Mucosa of stomach (tissue), 1 donor: ENCODE results near the gene MT1E.

Experiments used
- H3K27me3 ChIP-seq: one replicate; pipeline ENCODE4 v1.7.0; 2013; ENCODE audit warnings: mild to moderate bottlenecking, low read length; ENCODE audit not compliant: control insufficient read depth, insufficient read depth
- H3K36me3 ChIP-seq: one replicate; pipeline ENCODE4 v1.7.0; 2013; ENCODE audit warnings: low read length; ENCODE audit not compliant: control insufficient read depth, insufficient read depth
- H3K4me1 ChIP-seq: one replicate; pipeline ENCODE4 v1.7.0; 2013; ENCODE audit warnings: mild to moderate bottlenecking, low read length; ENCODE audit not compliant: control insufficient read depth, insufficient read depth
- H3K4me3 ChIP-seq: one replicate; pipeline ENCODE4 v1.7.0; 2013; ENCODE audit warnings: low read length
- H3K9ac ChIP-seq: one replicate; pipeline ENCODE4 v1.7.0; 2013; ENCODE audit warnings: mild to moderate bottlenecking, low read length, moderate library complexity
- H3K9me3 ChIP-seq: one replicate; pipeline ENCODE4 v1.7.0; 2013; ENCODE audit warnings: mild to moderate bottlenecking, low read length, moderate library complexity; ENCODE audit not compliant: control insufficient read depth
- donor health status: Pancreatic carcinoma.

The MT1E gene

GRCh38 chr16:56631832-56632155 lies 6.2 kb downstream of the MT1E start:
- H3K4me3 ChIP-seq: peak overlapping the region; percentile 25
- H3K36me3 ChIP-seq: no peaks in the 10 kb centered on the region
- no peaks in the 10 kb centered on the region for H3K9me3 ChIP-seq
- peak overlapping the region; percentile 78 for H3K9ac ChIP-seq
- H3K27me3 ChIP-seq: peaks cover 50% of the 10 kb centered on the region
- peaks cover 29% of the 10 kb centered on the region for H3K4me1 ChIP-seq

GRCh38 chr16:56632156-56632847 lies 6.7 kb downstream of the MT1E start, which contains the start of gene MT1M:
Gene MT1M (plus strand): TSS chr16:56632659. CDS start chr16:56632732, 73 bp downstream.
- no peaks in the 10 kb centered on the region for H3K9me3 ChIP-seq
- H3K4me3 ChIP-seq: peak within 1 kb of the TSS; percentile 25
- H3K9ac ChIP-seq: peak within 1 kb of the TSS; percentile 78
- H3K27me3 ChIP-seq: peaks cover 50% of the 10 kb centered on the region
- peaks cover 24% of the 10 kb centered on the region for H3K4me1 ChIP-seq
- H3K36me3 ChIP-seq: no peaks in the 10 kb centered on the region

- Histone ChIP-seq H3K4me3 (peak overlapping the region; percentile 15), H3K9me3 (no peaks in the 10 kb centered on the region), H3K4me1 (peaks cover 28% of the 10 kb centered on the region), H3K36me3 (no peaks in the 10 kb centered on the region), H3K27me3 (peaks cover 55% of the 10 kb centered on the region), H3K9ac (peak overlapping the region; percentile 78)
These were observed 7.3 kb downstream of the MT1E start for GRCh38 chr16:56632848-56633365.

- H3K27me3 ChIP-seq: peaks cover 57% of the 10 kb centered on the region
- H3K9ac ChIP-seq: peak overlapping the region; percentile 78
- no peak overlapping the region for H3K4me3 ChIP-seq
- H3K4me1 ChIP-seq: peaks cover 34% of the 10 kb centered on the region
- H3K36me3 ChIP-seq: no peaks in the 10 kb centered on the region
- no peaks in the 10 kb centered on the region for H3K9me3 ChIP-seq
These were observed 8.0 kb downstream of the MT1E start for GRCh38 chr16:56633535-56633934.

DNA sequence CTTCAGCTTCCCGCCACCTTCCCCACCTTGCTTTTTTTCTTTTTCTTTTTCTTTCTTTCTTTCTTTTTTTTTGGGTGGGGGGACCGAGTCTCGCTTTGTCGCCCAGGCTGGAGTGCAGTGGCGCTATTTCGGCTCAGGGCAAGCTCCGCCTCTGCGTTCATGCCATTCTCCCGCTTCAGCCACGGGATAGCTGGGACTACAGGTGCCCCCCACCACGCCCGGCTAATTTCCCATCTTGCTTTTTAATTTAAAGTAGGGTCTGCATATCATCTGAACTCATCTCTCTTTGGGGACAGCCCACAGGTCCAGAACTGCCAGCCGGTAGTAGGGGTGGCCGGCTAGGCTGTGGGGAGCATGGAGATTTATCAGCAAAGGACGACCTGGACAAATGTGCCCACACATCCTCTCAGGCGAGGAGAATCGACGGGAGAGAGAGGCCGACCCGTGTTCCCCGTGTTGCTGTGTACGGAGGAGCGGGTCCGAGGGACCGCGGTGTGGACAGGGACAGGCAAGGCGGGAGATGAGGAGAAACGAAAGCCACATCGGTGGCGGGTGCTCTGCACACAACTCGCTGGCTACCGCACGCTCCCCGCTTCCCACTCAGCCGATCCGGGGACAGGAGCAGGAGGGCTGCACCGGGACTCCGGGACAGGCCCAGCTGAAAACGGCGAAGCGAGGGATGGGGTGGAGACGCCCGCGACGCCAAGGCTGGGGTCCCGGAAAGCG lies 9.3 kb downstream of the MT1E start:
- no peaks in the 10 kb centered on the region for H3K36me3 ChIP-seq
- no peak overlapping the region for H3K4me3 ChIP-seq
- peaks cover 57% of the 10 kb centered on the region for H3K27me3 ChIP-seq
- peaks cover 46% of the 10 kb centered on the region for H3K4me1 ChIP-seq
- no peak overlapping the region for H3K9ac ChIP-seq
- no peaks in the 10 kb centered on the region for H3K9me3 ChIP-seq

DNA sequence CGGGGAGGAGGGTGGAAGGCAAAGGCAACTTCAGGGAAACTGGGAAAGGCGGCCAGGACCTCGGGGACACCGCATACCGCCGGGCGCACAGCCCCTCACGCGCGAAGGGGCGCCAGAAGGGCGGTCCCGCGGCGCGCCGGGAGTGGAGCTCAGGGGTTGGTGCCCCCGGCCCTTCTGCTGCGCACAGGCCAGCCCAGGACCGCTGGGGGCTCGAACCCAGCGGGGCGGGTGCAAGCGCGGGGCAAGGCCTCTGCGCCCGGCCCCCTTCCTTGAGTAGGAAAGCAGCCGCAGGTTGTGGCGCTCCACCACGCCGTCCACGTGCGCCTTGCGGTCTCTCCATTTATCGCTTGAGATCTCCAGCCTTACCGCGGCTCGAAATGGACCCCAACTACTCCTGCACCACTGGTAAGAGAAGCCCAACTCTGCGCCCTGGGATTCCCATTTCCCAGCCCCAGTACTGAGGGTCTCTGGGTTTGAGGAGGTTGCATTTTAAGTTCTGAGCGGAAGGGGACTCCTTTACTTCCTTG lies 9.9 kb downstream of the MT1E start:
- Histone ChIP-seq H3K4me1 (peaks cover 46% of the 10 kb centered on the region), H3K9ac (no peak overlapping the region), H3K9me3 (no peaks in the 10 kb centered on the region), H3K27me3 (peaks cover 57% of the 10 kb centered on the region), H3K4me3 (no peak overlapping the region), H3K36me3 (no peaks in the 10 kb centered on the region)

- H3K36me3 ChIP-seq: no peaks in the 10 kb centered on the region
- peaks cover 54% of the 10 kb centered on the region for H3K27me3 ChIP-seq
- H3K9ac ChIP-seq: no peak overlapping the region
- no peak overlapping the region for H3K4me3 ChIP-seq
- no peaks in the 10 kb centered on the region for H3K9me3 ChIP-seq
- peaks cover 44% of the 10 kb centered on the region for H3K4me1 ChIP-seq
These were observed 11.2 kb downstream of the MT1E start for GRCh38 chr16:56636616-56637413.

- peak within 1 kb of the TSS; percentile 58 for H3K9ac ChIP-seq
- peak within 1 kb of the TSS; percentile 22 for H3K4me3 ChIP-seq
- no peaks in the 10 kb centered on the region for H3K36me3 ChIP-seq
- peaks cover 43% of the 10 kb centered on the region for H3K4me1 ChIP-seq
- H3K9me3 ChIP-seq: no peaks in the 10 kb centered on the region
- peaks cover 43% of the 10 kb centered on the region for H3K27me3 ChIP-seq
These were observed 12.5 kb downstream of the MT1E start, which contains the start of gene MT1A for GRCh38 chr16:56637814-56638750. Gene MT1A (plus strand): TSS chr16:56638666. CDS start chr16:56638739, 73 bp downstream.

- peaks cover 38% of the 10 kb centered on the region for H3K27me3 ChIP-seq
- H3K36me3 ChIP-seq: no peaks in the 10 kb centered on the region
- no peaks in the 10 kb centered on the region for H3K9me3 ChIP-seq
- no peak overlapping the region for H3K4me3 ChIP-seq
- no peak overlapping the region for H3K9ac ChIP-seq
- peaks cover 47% of the 10 kb centered on the region for H3K4me1 ChIP-seq
These were observed 13.5 kb downstream of the MT1E start for GRCh38 chr16:56639045-56639444.

GRCh38 chr16:56640076-56640475 lies 14.5 kb downstream of the MT1E start:
- Histone ChIP-seq H3K4me1 (peaks cover 43% of the 10 kb centered on the region), H3K4me3 (no peak overlapping the region), H3K36me3 (no peaks in the 10 kb centered on the region), H3K9ac (no peak overlapping the region), H3K9me3 (no peaks in the 10 kb centered on the region), H3K27me3 (peaks cover 28% of the 10 kb centered on the region)

GRCh38 chr16:56641166-56641565 lies 15.6 kb downstream of the MT1E start:
- Histone ChIP-seq H3K9ac (no peak overlapping the region), H3K9me3 (no peaks in the 10 kb centered on the region), H3K4me1 (peaks cover 47% of the 10 kb centered on the region), H3K36me3 (no peaks in the 10 kb centered on the region), H3K27me3 (peaks cover 17% of the 10 kb centered on the region), H3K4me3 (no peak overlapping the region)
